K562 (cell line): ENCODE results near the gene PRCC. TPM values are rescaled to one million over a fixed set of nuclear protein-coding genes. Genes with fewer than 3 reads are reported as not detected.

Source experiments
- ATAC-seq: fragments of 200-7000 bp; cut with Tn5 transposase; 3 replicates; pipeline ENCODE4 v1.9.1; 2020; ENCODE audit warnings: moderate library complexity
- BruUV-seq: library from RNA; stranded (reverse); fragments of 400-500 nt; replicated peaks from 2 replicates; lab custom pipeline; 2021; lab: Mats Ljungman, UMichigan
- CTCF ChIA-PET: fragments of 300-600 bp; formaldehyde crosslinking; extraction: SDS; loops from one replicate; lab custom pipeline; 2021; ENCODE audit warnings: low intra/inter-chr PET ratio; lab: Yijun Ruan, JAX
- POLR2A ChIA-PET: fragments of 300-600, 350-650 bp; sonication (Branson Sonifier 250); formaldehyde crosslinking; extraction: SDS; loops from one replicate; lab custom pipeline; 2021; ENCODE audit warnings: antibody characterized with exemption, inconsistent platforms; lab: Yijun Ruan, JAX
- DNase-seq, 4 experiments: peaks; one replicate each; pipeline versions ENCODE4 v3.0.0 to v3.0.0-alpha.2; 2011 to 2018; ENCODE audit warnings: low spot score in 3 of 4, mixed read lengths in 3 of 4; ENCODE audit errors: extremely low read depth in 1 of 4
- FAIRE-seq: peaks from 2 replicates; lab custom pipeline; 2011; peaks lifted over from hg19 to GRCh38; lab: Jason Lieb, UNC
- H2AFZ ChIP-seq: 2 replicates; pipeline ENCODE4 v1.6.0; 2011; ENCODE audit warnings: low read depth, low read length, control low read depth, inconsistent platforms
- H3K27ac ChIP-seq: fragments of 200-600 bp; 3 replicates; pipeline ENCODE4 v1.8.0; 2011; ENCODE audit warnings: low read depth, mild to moderate bottlenecking, control low read depth, inconsistent platforms, low read length, moderate library complexity, mixed read lengths; ENCODE audit errors: extremely low read depth
- H3K27me3 ChIP-seq, 2 experiments: fragments of 300-600 bp in 1 of 2; 2 replicates in 1 of 2; 3 replicates in 1 of 2; pipeline versions ENCODE4 v1.6.0 to v1.8.0; 2011; ENCODE audit warnings: inconsistent platforms in 2 of 2, low read length in 2 of 2, mild to moderate bottlenecking in 1 of 2, mixed read lengths in 1 of 2, moderate library complexity in 1 of 2; ENCODE audit not compliant: control insufficient read depth in 2 of 2, insufficient read depth in 2 of 2
- H3K36me3 ChIP-seq: fragments of 300-600 bp; 3 replicates; pipeline ENCODE4 v1.8.0; 2011; ENCODE audit warnings: mild to moderate bottlenecking, low read length, inconsistent platforms; ENCODE audit not compliant: control insufficient read depth, insufficient read depth
- H3K4me1 ChIP-seq, 2 experiments: fragments of 200-600 bp in 1 of 2; replicated peaks in 1 of 2; 2 replicates in 1 of 2; 3 replicates in 1 of 2; pipeline versions ENCODE4 v1.5.1 to v1.8.0; 2011; ENCODE audit warnings: inconsistent platforms in 2 of 2, low read length in 2 of 2, mild to moderate bottlenecking in 1 of 2, mixed read lengths in 1 of 2, moderate library complexity in 1 of 2; ENCODE audit not compliant: control insufficient read depth in 2 of 2, insufficient read depth in 2 of 2
- H3K4me2 ChIP-seq: 2 replicates; pipeline ENCODE4 v1.6.1; 2011; ENCODE audit warnings: low read length, control low read depth, inconsistent platforms, mixed read lengths; ENCODE audit not compliant: insufficient read depth
- H3K4me3 ChIP-seq: fragments of 200-600 bp; sonication (generic), shearing (Covaris generic); 2 replicates; pipeline ENCODE4 v1.5.1; 2016; ENCODE audit warnings: control low read depth, inconsistent platforms
- H3K79me2 ChIP-seq: fragments of 200-600 bp; 3 replicates; pipeline ENCODE4 v1.8.0; 2011; ENCODE audit warnings: low read length, inconsistent platforms; ENCODE audit not compliant: control insufficient read depth, insufficient read depth
- H3K9ac ChIP-seq, 2 experiments: 2 replicates each; pipeline versions ENCODE4 v1.6.0 to v1.6.1; 2011; ENCODE audit warnings: low read depth in 2 of 2, low read length in 2 of 2, control low read depth in 1 of 2, inconsistent platforms in 1 of 2, mild to moderate bottlenecking in 1 of 2, mixed read lengths in 1 of 2; ENCODE audit not compliant: insufficient read depth in 1 of 2
- H3K9me1 ChIP-seq: one replicate; pipeline ENCODE4 v1.6.0; 2011; ENCODE audit warnings: inconsistent platforms, mild to moderate bottlenecking, low read length, moderate library complexity; ENCODE audit not compliant: control insufficient read depth, insufficient read depth
- H3K9me3 ChIP-seq: replicated peaks from 2 replicates; pipeline ENCODE4 v1.5.1; 2011; ENCODE audit warnings: low read depth, low read length, inconsistent platforms; ENCODE audit not compliant: control insufficient read depth, insufficient read depth
- H4K20me1 ChIP-seq: replicated peaks from 2 replicates; pipeline ENCODE4 v1.6.1; 2011; ENCODE audit warnings: low read length, inconsistent platforms, mixed read lengths; ENCODE audit not compliant: control insufficient read depth, insufficient read depth
- CBFA2T2 ChIP-seq: fragments of 450-650 bp; conservative IDR thresholded peaks from 2 replicates; pipeline ENCODE4 v1.6.1; 2017; ENCODE audit warnings: mild to moderate bottlenecking
- DPF2 ChIP-seq: fragments of 450-650 bp; IDR thresholded peaks from 2 replicates; pipeline ENCODE4 v1.6.1; 2016
- ESRRA ChIP-seq: fragments of 450-650 bp; IDR thresholded peaks from 2 replicates; pipeline ENCODE4 v1.6.1; 2014; ENCODE audit warnings: low read depth, mild to moderate bottlenecking, moderate library complexity, borderline replicate concordance
- ESRRB ChIP-seq: fragments of 250-450 bp; sonication (Bioruptor Pico); IDR thresholded peaks from 2 replicates; pipeline ENCODE4 v1.5.0; 2020; ENCODE audit warnings: mild to moderate bottlenecking, moderate library complexity, borderline replicate concordance
- ETV1 ChIP-seq: fragments of 450-650 bp; conservative IDR thresholded peaks from 2 replicates; pipeline ENCODE4 v1.6.1; 2016; ENCODE audit warnings: missing genetic modification characterization, control low read depth, low read depth, missing compliant biosample characterization
- FOXA1 ChIP-seq: fragments of 450-650 bp; IDR thresholded peaks from 2 replicates; pipeline ENCODE4 v1.6.1; 2016; ENCODE audit warnings: mild to moderate bottlenecking, borderline replicate concordance
- KDM1A ChIP-seq, 2 experiments: fragments of 450-650 bp; IDR thresholded peaks; 2 replicates each; pipeline ENCODE4 v1.6.1; 2016; ENCODE audit warnings: mild to moderate bottlenecking in 2 of 2
- MECOM ChIP-seq: fragments of 250-450 bp; sonication (Bioruptor Pico); IDR thresholded peaks from 2 replicates; pipeline ENCODE4 v1.8.0; 2022; ENCODE audit warnings: inconsistent platforms
- MTA2 ChIP-seq: fragments of 450-650 bp; IDR thresholded peaks from 2 replicates; pipeline ENCODE4 v1.6.1; 2016; ENCODE audit warnings: low read depth
- MYC ChIP-seq, 2 experiments: fragments of 250-450 bp in 1 of 2; sonication (Bioruptor Pico) in 1 of 2; IDR thresholded peaks; 2 replicates each; pipeline versions ENCODE4 v1.5.1 to v1.6.1; 2012 to 2021; ENCODE audit warnings: low read depth in 2 of 2, borderline replicate concordance in 1 of 2, improper control_type of control experiment in 1 of 2, low read length in 1 of 2, mild to moderate bottlenecking in 1 of 2, moderate library complexity in 1 of 2
- NCOR1 ChIP-seq: fragments of 450-650 bp; IDR thresholded peaks from 2 replicates; pipeline ENCODE4 v1.6.1; 2016; ENCODE audit warnings: mild to moderate bottlenecking, moderate library complexity
- PKNOX1 ChIP-seq: fragments of 450-650 bp; IDR thresholded peaks from 2 replicates; pipeline ENCODE4 v1.6.1; 2016
- RCOR1 ChIP-seq, 2 experiments: IDR thresholded peaks; 2 replicates each; pipeline ENCODE4 v1.6.1; 2012; ENCODE audit warnings: low read depth in 2 of 2, low read length in 2 of 2, borderline replicate concordance in 1 of 2, improper control_type of control experiment in 1 of 2
- SMARCA4 ChIP-seq: fragments of 450-650 bp; IDR thresholded peaks from 2 replicates; pipeline ENCODE4 v1.6.1; 2016
- TAF15 ChIP-seq: fragments of 200-400 bp; formaldehyde crosslinking; IDR thresholded peaks from 2 replicates; pipeline ENCODE4 v1.6.1; 2017; ENCODE audit warnings: mild to moderate bottlenecking, low read depth, low read length, moderate library complexity
- U2AF2 ChIP-seq: fragments of 200-400 bp; formaldehyde crosslinking; optimal IDR thresholded peaks from 2 replicates; pipeline ENCODE3; 2017; ENCODE audit warnings: low read depth, mild to moderate bottlenecking, low read length
- ZNF133 ChIP-seq: fragments of 250-450 bp; sonication (Bioruptor Pico); IDR thresholded peaks from 2 replicates; pipeline ENCODE4 v1.4.0; 2020; ENCODE audit warnings: mild to moderate bottlenecking
- ZNF764 ChIP-seq: fragments of 250-450 bp; sonication (Bioruptor Pico); IDR thresholded peaks from 2 replicates; pipeline ENCODE4 v1.4.0; 2020; ENCODE audit warnings: low read depth, mild to moderate bottlenecking, moderate library complexity
- WGBS: fragments of 100-300 bp; shearing (Covaris generic); methylation state at CpG from one replicate; pipeline ENCODE4 v1.1.6; 2016; ENCODE audit warnings: low coverage, mixed read lengths; ENCODE audit not compliant: insufficient coverage; ENCODE audit errors: missing lambda C conversion rate; 5-methylcytosine and 5-hydroxymethylcytosine counted together
- in situ Hi-C: fragments of 300-500 bp; cut with MboI; formaldehyde crosslinking; loops from 4 replicates; pipeline ENCODE4 v1.15.0; 2018; ENCODE audit warnings: inconsistent platforms, mixed read lengths
- intact Hi-C: fragments of 100-400 bp; cut with micrococcal nuclease; formaldehyde crosslinking; loops from 2 replicates; pipeline ENCODE4 v1.14.2; 2022
- polyA plus RNA-seq, 8 experiments: library from polyadenylated mRNA; depleted of rRNA in 4 of 8; stranded (reverse) in 5 of 8; unstranded in 3 of 8; fragments of >200 nt; fragmentation: Nextera tagmentation in 2 of 8; fragmentation: Illumina TruSeq in 1 of 8; extraction: Ambion mirVana in 2 of 8; extraction: Trizol in 1 of 8; gene quantifications; 2 replicates each; pipeline versions ENCODE4 v1.2.1 to v1.2.3, GENCODE V29; 2011 to 2014; ENCODE audit warnings: inconsistent platforms in 1 of 8, missing spikeins in 1 of 8
- total RNA-seq, 7 experiments: library from RNA; depleted of rRNA in 6 of 7; stranded (reverse); fragments of >200 nt in 6 of 7; fragmentation: Illumina TruSeq in 2 of 7; extraction: Trizol in 2 of 7; gene quantifications; 2 replicates each; pipeline versions ENCODE4 v1.2.1 to v1.2.3, GENCODE V29; 2011 to 2021; ENCODE audit warnings: low replicate concordance in 1 of 7
- TF ChIP-seq, protein P1 (sequence below): fragments of 250-450 bp; sonication (Bioruptor Pico); IDR thresholded peaks from 2 replicates; pipeline ENCODE4 v1.9.0; 2021; ENCODE audit warnings: mild to moderate bottlenecking, inconsistent platforms

The PRCC gene
- total and polyA plus RNA-seq, 9 of the 15 experiments (the other 6 are each of a cell fraction or from before 2014, with no cell fraction given), result 23.9 to 201 (median 41.1) TPM

GRCh38 chr1:156760092-156760795 is 7.1 kb upstream of the PRCC start (continued):
- TF ChIP-seq PKNOX1, result peak; percentile 96
- TF ChIP-seq MTA2, result no peak
- peak; percentile 79 for TF ChIP-seq MECOM (CRISPR knock-in tag)
- TF ChIP-seq RCOR1 (IDR thresholded peaks at IDR 0.05; ENCODE audit: borderline replicate concordance in 1 of 2, low read depth in 2 of 2, low read length in 2 of 2), result 0 out of 4 replicates have a peak, but pooled peaks of 1 of the 2 experiments have one; percentile 5
- TF ChIP-seq KDM1A (IDR thresholded peaks at IDR 0.05), result no peak
- 0 out of 2 replicates have a peak, but pooled peaks have one; percentile 34 for TF ChIP-seq DPF2

DNA sequence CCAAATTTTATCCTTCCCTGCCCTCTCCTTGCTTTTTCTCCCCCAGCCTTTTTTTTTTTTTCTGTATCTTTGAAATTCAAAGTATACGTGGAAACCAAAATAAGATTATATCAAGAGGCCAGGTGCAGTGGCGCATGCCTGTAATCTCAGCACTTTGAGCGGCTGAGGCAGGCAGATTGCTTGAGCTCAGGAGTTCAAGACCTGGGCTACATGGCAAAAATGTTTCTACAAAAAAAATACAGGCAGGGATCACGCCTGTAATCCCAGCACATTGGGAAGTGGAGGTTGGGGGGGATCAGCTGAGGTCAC is 6.6 kb upstream of the PRCC start:
- H3K4me1 ChIP-seq, result peaks cover 28 to 29% of the 10 kb centered on the region in 2 experiments; a peak in 4 of 5 replicates
- TF ChIP-seq ESRRA (no peak), ZNF764 (CRISPR knock-in tag) (no peak), ETV1 (tag) (no peak), SMARCA4 (0 out of 2 replicates have a peak, but pooled peaks have one; percentile 19), NCOR1 (0 out of 2 replicates have a peak, but pooled peaks have one; percentile 22), MYC (IDR thresholded peaks at IDR 0.05; ENCODE audit: low read depth, low read length) (no peak), MYC (CRISPR knock-in tag; IDR thresholded peaks at IDR 0.05; ENCODE audit: borderline replicate concordance, low read depth) (no peak), FOXA1 (no peak), CBFA2T2 (peak; percentile 39; the same call in 1 of the 2 replicates), ZNF133 (CRISPR knock-in tag) (no peak), TAF15 (no peak), DPF2 (0 out of 2 replicates have a peak, but pooled peaks have one; percentile 8), U2AF2 (no peak), ESRRB (CRISPR knock-in tag) (no peak)
- TF ChIP-seq, protein P1, sequence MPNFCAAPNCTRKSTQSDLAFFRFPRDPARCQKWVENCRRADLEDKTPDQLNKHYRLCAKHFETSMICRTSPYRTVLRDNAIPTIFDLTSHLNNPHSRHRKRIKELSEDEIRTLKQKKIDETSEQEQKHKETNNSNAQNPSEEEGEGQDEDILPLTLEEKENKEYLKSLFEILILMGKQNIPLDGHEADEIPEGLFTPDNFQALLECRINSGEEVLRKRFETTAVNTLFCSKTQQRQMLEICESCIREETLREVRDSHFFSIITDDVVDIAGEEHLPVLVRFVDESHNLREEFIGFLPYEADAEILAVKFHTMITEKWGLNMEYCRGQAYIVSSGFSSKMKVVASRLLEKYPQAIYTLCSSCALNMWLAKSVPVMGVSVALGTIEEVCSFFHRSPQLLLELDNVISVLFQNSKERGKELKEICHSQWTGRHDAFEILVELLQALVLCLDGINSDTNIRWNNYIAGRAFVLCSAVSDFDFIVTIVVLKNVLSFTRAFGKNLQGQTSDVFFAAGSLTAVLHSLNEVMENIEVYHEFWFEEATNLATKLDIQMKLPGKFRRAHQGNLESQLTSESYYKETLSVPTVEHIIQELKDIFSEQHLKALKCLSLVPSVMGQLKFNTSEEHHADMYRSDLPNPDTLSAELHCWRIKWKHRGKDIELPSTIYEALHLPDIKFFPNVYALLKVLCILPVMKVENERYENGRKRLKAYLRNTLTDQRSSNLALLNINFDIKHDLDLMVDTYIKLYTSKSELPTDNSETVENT, result no peak

More for the DNA sequence above, 6.6 kb upstream of the PRCC start:
- H3K27me3 ChIP-seq, result no peaks in the 10 kb centered on the region
- in situ Hi-C loops (no loop called here), intact Hi-C loops (no loop called here)
- H3K36me3 ChIP-seq, result no peaks in the 10 kb centered on the region
- H3K27ac ChIP-seq, result no peak overlapping the region; the same call in 2 of the 3 replicates
- no TSS peak for BruUV-seq
- ATAC-seq (no peak), FAIRE-seq (no peak), DNase-seq (no peak)
- no peaks in the 10 kb centered on the region for H4K20me1 ChIP-seq
- POLR2A ChIA-PET, result interaction anchor here (1.1 to 1.5 kb wide), 2 partner anchors 9 to 16 kb away, joined by 4 to 6 read pairs; no protein-coding TSS in a partner anchor
- H3K9me1 ChIP-seq, result no peaks in the 10 kb centered on the region
- no peak overlapping the region for H3K4me3 ChIP-seq
- CTCF ChIA-PET, result no interaction called here
- H3K9ac ChIP-seq, result no peak overlapping the region; a peak in 1 of 4 replicates
- peaks cover 4% of the 10 kb centered on the region; the same call in 2 of the 3 replicates for H3K79me2 ChIP-seq
- H2AFZ ChIP-seq, result no peak overlapping the region
- no peak overlapping the region for H3K4me2 ChIP-seq
- H3K9me3 ChIP-seq, result no peaks in the 10 kb centered on the region
- 23% methylated on average over 4 of the region's 4 CpGs for WGBS
